KBM-7 (cell line): ENCODE results near the gene SVOP.
"Not testable (repeated sequence)": the region's sequence is repeated elsewhere in the genome, so short reads cannot be mapped to it uniquely, and the experiment has no call there.

Experiments used
- DNase-seq: peaks from one replicate; pipeline ENCODE4 v3.0.0-alpha.2; 2015
- in situ Hi-C: fragments of 300-500 bp; cut with MboI; formaldehyde crosslinking; loops from 2 replicates; pipeline ENCODE4 v1.14.3; 2020; ENCODE audit warnings: low sequenced_read_pairs, low pct_unique_long_range_greater_than_20kb, mixed read lengths

The SVOP gene, protein sequence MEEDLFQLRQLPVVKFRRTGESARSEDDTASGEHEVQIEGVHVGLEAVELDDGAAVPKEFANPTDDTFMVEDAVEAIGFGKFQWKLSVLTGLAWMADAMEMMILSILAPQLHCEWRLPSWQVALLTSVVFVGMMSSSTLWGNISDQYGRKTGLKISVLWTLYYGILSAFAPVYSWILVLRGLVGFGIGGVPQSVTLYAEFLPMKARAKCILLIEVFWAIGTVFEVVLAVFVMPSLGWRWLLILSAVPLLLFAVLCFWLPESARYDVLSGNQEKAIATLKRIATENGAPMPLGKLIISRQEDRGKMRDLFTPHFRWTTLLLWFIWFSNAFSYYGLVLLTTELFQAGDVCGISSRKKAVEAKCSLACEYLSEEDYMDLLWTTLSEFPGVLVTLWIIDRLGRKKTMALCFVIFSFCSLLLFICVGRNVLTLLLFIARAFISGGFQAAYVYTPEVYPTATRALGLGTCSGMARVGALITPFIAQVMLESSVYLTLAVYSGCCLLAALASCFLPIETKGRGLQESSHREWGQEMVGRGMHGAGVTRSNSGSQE

DNA sequence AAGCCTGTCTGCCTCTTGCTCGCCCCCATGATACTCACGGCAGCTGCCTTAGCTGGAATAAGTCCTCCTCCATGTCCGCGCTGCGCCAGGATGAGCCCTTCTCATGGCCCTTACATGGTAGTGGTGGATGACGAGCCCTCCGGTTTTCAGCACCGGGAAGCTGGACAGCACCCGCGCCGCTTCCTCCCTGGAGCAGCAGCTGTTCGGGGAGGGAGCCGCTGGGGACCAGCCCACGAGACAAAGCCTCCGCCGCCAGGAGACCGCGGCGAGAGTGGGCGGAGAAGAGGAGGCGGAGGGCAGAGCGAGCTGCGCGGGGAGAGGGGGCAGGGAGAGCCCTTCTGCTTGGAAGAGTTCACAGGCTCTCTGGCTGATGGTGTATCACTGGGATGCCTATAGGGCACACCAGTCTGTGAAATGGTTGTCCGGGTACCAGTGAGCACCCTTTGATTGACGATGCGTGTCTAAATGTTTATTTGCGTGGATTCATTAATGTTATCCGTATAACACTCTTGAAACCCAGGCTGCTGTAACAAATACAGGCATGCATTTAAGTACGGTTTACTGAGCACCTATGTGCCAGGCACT lies at the start of gene SVOP:
SVOP (minus strand) TSS at position 273 of the 585 bp plus-strand sequence; CDS start at position 73, 200 bp downstream.
- in situ Hi-C loops = no loop called here

DNA sequence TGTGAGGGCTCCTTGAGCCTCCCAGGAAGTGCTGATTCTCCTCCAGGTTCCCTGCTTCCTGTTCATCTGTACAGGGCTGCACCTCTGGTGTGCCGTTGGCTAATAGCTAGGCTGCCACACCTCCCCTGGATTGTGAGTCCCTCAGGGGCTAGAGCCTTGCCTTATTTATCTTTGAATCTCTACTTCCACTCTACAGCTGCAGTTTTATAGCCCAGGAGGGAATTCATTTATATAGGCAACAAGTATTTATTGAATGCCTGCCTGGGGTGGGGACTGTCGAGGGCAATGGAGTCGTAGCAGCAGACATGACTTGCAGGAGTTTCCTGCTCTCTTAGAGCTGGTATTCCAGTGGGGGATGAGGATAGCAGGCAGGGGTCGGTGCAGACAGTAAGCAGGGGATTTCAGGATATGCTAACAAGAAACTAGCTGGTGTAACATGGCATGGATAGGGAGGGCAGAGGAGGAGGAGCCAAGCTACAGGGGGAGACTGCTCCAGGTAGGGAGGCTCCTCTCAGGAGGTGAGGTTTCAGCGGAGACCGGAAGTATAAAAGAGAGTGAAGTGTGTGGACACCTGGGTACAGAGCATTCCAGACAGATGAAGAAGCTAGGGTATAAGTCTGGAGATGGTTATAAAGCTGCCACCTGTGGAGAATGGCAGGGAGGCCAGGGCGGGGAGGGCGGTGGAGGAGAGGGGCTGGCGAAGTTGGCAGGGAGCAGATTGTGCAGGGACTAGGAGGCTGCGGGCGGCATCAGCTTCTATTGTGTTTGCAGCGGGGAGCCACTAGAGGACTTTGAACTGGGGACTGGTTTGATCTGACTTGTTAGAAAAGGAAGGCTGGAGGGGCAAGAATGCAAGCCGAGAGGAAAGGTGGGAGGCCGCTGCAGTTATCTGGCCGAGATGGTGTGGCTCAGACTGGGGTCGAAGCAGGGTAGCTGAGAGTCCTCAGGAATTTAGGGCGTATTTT lies 48.7 kb upstream of the SVOP start:
- in situ Hi-C loops = no loop called here

More for the DNA sequence above, at the start of gene SVOP:
- DNase-seq = peak; percentile 88

DNA sequence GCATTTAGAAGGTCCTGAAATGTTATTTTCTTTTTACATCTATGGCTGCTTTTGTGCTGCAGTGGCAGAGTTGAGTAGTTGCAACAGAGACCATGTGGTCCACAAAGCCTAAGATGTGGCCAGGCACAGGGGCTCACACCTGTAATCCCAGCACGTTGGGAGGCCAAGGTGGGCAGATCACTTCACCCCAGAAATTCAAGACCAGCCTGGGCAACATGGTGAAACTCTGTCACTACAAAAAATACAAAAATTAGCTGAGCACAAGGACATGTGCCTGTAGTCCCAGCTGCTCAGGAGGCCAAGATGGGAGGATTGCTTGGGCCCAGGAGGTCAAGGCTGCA lies 45.0 kb upstream of the SVOP start:
- in situ Hi-C loops = no loop called here
- DNase-seq = no peak

More for the DNA sequence above, 48.7 kb upstream of the SVOP start:
- no peak for DNase-seq

DNA sequence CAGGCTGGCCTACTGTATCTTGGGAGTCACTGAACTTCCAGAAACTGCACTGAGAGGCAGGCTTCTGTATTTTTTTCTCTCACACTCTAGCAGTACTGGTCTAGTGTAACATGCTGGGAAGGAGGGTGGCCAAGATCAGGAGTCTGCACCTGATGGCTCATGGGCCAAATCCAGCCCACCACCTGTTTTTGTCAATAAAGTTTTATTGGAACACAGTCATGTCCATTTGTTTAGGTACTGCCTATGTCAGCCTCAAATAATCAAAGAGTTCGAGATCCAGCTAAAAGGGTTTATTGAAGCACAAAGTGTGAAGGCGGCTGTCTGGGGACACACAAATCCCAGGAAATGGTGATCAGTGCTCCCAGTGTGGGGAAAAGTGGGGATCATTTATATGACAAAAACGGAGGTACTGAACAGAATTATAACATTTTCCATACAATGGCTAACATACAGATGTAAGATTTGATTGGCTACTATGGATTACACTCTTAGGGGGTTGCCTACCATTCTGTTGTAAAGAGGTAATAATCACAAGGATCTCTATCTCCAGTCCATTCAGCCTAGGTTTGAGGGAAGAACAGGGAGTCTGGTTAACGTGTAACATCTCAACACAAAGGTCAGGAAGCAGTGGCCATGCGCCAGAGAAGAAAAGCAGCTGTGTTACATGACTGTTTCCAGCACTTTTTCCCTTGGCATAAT lies 44.4 kb upstream of the SVOP start:
- in situ Hi-C loops = no loop called here

DNA sequence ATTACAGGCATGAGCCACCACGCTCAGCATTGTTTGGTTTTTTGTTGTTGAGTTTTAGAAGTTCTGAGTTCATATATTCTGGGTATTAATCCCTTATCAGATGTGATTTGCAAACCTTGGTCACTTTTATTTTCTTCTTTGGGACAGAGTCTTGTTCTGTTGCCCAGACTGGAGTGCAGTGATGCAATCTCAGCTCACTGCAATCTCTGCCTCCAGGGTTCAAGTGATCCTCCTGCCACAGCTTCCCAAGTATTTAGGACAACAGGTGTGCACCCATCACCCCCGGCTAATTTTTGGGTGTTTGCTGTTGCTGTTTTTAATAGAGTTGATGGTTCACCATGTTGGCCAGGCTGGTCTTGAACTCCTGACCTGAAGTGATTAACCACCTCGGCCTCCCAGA lies 43.3 kb upstream of the SVOP start:
- no peak for DNase-seq
- in situ Hi-C loops = no loop called here

More for the DNA sequence above, 44.4 kb upstream of the SVOP start:
- DNase-seq = no peak

DNA sequence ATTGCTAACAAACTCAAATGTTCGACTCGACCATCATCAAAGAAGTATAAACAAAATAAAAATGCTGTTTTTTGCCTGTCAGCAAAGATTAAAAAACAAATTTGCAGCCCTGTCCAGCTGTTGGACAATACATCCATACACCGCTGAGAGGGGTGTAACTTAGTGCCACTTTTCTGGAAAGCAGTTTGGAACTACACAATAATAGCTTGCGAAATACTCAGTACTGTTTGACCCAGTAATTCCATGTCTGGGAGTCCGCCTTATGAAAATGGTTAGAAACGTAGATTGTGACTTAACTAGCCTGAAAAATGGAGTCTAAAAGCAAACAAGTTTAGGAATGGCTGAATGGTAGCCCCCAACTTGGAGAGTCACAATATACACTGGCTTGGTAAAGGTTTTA lies 37.9 kb upstream of the SVOP start:
- in situ Hi-C loops = no loop called here
- no peak for DNase-seq

DNA sequence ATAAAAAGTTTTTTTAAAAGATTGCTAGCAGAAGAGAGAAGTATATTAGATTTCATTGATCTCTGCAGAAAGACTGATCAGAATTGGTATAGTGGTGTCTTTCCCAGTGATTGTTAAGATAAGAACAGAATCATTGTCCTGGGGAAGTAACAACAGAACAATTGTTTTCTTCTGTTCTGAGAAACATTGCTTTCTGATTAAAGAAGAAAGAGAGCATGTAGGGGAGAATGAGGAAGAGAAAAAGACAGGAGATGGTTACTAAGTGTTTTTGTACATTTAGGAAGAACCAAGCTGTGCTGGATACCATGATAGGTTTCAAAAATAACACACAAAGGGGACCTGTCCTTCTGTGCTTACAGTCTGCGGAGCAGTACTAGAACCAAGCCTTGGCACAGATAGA lies 36.5 kb upstream of the SVOP start:
- DNase-seq = no peak
- in situ Hi-C loops = no loop called here

DNA sequence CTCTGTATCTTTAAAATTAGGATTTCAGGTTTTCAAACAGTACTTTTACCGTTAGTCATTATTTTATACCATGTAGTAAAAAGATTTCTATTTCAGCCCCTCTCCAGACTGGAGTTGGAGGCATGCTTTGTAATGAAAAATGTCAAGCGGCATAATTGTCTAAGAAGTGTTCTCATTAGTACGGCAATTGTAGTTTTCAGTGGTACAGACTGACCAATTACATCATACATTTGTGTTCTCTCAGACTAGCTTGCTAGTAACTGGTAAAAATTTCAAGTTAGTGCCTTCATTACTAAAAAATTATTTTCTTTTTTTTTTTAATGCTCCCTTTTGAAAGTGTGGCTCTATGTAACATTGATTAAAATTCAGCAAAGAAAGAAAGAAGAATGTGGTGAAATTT lies 36.0 kb upstream of the SVOP start:
- in situ Hi-C loops = no loop called here
- DNase-seq = no peak

DNA sequence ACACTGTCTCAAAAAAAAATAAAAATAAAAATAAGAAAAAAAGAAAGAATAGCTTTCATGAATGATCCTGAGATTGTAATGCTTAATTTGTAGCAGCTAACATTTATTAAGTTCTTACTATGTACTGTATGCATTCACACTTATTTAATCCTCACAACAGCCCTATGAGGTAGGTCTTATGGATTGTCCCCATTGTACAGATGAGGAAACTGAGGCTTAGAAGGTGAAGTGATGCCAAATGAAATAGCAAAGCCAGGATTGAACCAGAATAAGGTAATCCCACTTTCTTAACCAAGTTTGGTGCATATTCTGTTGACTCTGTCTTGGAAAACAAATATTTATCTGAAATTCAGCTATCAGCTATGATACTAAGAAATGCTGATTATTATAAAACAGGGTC lies 33.7 kb upstream of the SVOP start:
- no peak for DNase-seq
- in situ Hi-C loops = no loop called here

DNA sequence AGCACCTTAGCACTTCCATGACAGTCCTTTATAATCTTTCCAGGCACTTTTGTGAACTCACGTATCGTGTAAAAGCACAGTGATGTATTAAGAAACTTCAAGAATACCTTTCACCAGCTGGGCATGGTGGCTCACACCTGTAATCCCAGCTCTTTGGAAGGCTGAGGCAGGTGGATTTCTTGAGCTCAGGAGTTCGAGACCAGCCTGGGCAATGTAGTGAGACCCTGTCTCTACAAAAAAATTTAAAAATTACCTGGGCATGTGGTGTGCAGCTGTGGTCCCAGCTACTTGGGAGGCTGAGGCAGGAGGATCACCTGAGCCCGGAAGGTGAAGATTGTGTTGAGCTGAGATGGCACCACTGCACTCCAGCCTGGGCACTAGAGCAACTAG lies 33.3 kb upstream of the SVOP start:
- DNase-seq, in situ Hi-C loops: not testable (repeated sequence)

DNA sequence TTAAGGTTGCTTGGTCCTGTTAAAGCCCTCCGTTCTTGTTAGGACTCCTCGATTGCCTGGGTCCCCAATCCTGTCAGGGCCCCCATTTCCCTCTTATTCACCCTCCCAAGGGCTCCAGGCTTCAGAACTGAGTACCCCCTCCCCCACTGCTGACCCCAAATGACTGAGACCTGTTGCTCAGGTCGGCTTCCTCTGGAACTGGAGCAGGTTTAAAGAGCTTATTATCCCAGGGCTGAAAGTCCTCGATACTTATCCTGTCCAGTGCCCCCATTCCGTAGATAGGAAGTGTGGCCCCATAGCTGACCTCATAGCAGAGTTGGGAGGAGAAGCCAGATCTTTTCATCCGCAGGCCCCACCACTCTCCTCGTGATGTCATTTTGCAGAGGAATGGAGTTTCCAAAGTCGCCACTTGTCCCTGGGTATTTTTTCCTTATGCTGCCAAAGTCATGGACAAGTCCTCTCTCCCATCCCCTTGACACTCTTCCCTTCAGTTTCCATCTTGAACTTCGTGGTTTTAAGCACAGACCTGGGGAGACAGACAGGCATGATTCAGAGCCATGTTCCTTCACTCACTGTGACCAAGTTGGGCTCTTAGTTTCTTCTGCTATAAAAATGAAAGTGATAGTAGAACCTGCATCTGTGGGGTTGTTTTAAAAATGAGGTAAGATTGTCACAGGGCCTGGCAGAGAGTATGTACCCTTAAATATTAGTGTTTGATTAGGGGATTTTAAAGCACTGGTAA lies 32.7 kb upstream of the SVOP start:
- in situ Hi-C loops = no loop called here
- peak; percentile 4 for DNase-seq

DNA sequence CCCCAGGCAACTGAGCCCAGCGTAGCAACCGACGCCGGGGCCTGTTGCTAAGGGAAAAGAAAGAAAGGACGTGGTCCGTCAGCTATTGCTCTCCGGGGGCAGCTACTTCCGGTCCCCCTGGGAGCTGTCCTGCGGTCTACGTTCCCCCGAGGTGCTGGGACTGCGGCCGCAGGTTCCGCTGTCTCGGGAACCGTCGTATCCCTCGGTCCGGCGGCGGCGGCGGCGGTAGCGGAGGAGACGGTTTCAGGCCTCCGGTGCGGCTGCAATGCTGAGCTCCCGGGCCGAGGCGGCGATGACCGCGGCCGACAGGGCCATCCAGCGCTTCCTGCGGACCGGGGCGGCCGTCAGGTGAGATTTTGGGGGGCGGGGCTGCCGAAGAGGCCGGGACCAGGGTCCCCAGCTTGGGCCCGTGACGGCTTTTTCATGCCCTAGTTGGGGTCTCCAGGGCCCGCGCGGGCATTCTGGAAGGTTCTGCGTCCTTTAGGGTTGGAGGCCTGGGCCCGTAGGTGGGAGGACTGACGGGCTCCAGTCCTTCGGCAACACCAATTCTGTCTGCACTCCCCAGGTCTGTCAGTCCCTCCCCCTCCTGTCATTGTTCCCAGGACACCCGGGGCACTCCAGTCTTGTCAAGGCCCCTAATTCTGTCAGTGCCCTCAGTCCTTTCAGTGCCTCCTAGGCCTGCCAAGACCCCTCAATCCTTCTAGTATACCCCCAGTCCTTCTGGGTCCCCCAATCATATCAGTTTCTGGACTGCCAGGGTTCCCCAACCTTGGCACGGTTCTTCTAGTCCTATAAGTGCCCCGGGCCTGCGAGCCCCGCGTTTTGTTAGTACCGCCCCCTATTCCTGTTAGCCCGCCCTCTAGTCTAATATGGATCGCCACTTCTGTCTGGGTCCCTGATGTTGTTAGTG lies 31.8 kb upstream of the SVOP start, which contains the start of gene USP30:
USP30 (plus strand) TSS at position 163 of the 910 bp plus-strand sequence; CDS start at position 266, 103 bp downstream.
- in situ Hi-C loops = no loop called here
- DNase-seq = peak; percentile 86

DNA sequence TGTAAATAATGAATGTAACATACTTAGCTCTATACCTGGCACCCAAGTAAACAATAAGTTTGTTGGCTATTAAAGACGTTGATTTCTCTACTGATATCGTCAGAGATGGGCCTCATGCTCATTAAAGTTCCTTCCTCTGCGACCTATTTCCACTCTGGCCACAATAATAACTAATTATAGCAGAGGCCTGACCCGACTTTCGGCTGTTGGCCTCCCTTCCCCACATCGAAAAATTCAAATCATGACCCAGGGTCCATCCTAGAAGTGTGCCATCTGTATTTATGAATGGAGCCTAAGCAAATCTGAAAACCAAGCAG lies 31.2 kb upstream of the SVOP start:
- in situ Hi-C loops = no loop called here
- no peak for DNase-seq

DNA sequence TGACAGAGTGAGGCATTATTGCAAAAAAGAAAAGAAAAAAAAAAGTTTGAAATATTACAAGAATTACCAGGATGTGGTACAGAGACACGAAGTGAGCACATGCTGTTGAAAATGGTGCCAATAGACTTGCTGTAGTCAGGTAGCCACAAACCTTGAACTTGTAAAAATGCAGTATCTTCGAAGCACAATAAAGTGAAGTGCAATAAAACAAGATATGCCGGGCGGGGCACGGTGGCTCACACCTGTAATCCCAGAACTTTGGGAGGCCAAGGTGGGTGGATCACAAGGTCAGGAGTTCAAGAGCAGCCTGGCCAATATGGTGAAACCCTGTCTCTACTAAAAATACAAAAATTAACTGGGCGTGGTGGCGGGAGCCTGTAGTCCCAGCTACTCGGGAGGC lies 28.9 kb upstream of the SVOP start:
- in situ Hi-C loops, DNase-seq: not testable (repeated sequence)

DNA sequence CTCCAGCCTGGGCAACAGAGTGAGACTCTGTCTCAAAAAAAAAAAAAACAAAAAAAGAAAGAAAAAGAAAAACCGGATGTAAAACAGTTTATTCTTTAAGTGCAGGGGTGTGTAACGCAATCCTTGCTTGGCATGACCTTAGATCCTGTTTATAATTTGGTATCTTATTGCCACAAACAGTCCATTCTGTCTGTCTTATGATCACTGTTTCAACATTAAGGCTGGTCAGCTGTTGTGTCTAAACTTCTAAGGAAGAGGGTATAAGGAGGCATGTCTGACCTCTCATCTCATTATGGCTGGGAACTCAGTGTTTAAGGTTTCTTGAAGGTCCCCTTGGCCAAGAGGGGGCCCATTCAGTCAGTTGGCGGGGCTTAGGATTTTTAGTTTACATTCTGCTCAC lies 27.8 kb upstream of the SVOP start:
- in situ Hi-C loops, DNase-seq: not testable (repeated sequence)

DNA sequence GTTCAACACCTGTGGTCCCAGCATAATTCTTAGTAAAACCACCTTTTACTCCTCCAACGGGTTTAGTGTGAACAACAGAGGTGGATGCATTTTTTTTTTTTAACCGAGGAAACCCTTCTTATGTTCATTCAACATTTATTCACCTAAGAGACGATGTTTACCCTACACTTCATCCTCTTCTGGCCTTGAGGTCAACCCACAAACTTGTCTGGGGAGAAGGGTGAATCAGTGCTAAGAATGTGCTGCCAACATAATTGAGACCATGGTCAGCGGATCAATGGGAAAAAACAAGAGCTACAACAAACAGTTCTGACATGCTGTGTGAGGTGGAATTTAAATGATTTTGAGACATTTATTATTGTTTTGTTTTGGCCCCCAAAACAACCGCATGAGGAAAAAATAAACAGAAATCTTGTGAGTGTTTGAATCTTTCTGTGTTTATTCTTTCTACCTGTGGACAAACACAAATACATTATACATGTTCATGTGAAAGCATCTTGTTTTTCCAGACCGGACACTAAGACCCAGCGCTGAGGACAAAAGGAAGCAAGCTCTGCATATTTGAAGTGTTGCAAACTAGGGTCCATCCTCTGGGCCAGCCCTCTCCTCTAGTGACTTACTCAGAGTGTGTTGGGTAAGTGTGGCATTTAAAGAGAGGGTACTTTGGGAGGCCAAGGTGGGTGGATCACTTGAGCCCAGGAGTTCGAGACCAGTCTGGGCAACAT lies 26.4 kb upstream of the SVOP start:
- in situ Hi-C loops = no loop called here
- no peak for DNase-seq

DNA sequence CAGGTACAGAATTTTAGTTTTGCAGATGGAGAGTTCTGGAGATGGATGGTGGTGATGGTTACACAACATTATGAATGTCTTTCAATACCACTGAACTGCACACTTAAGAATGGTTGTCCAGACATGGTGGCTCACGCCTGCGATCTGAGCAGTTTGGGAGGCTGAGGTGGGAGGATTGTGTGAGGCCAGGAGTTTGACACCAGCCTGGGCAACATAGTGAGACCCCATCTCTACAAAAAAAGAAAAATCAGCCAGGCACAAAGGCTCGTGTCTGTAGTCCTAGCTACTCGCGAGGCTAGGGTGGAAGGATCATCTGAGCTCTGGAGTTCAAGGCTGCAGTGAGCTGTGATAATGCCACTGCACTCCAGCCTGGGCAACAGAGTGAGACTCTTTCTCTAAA lies 23.4 kb upstream of the SVOP start:
- in situ Hi-C loops = no loop called here

More for the DNA sequence above, 23.4 kb upstream of the SVOP start:
- no peak for DNase-seq
